Keratinocyte (primary cell): ENCODE results near the gene BICDL1. TPM values are rescaled to one million over a fixed set of nuclear protein-coding genes. Genes with fewer than 3 reads are reported as not detected.

Experiments used
- DNase-seq: peaks from one replicate; pipeline ENCODE4 v3.0.0-alpha.2; 2011; ENCODE audit warnings: low read depth, missing footprints, low spot score
- FAIRE-seq: peaks from 2 replicates; lab custom pipeline; 2011; peaks lifted over from hg19 to GRCh38; lab: Jason Lieb, UNC
- H2AFZ ChIP-seq: 2 replicates; pipeline ENCODE4 v1.6.0; 2012; ENCODE audit warnings: low read length, control low read depth, inconsistent platforms; ENCODE audit not compliant: control insufficient read depth
- H3K27ac ChIP-seq: 2 replicates; pipeline ENCODE4 v1.5.1; 2011; ENCODE audit warnings: low read length; ENCODE audit not compliant: control insufficient read depth, insufficient read depth
- H3K27me3 ChIP-seq: 3 replicates; pipeline ENCODE4 v1.6.0; 2011; ENCODE audit warnings: low read length; ENCODE audit not compliant: control insufficient read depth, insufficient read depth; ENCODE audit errors: extremely low read depth
- H3K36me3 ChIP-seq, 2 experiments: 2 replicates in 1 of 2; 3 replicates in 1 of 2; pipeline ENCODE4 v1.5.1; 2011; ENCODE audit warnings: low read length in 2 of 2, mild to moderate bottlenecking in 1 of 2; ENCODE audit not compliant: control insufficient read depth in 2 of 2, insufficient read depth in 2 of 2; ENCODE audit errors: extremely low read depth in 1 of 2
- H3K4me1 ChIP-seq: 3 replicates; pipeline ENCODE4 v1.5.1; 2011; ENCODE audit warnings: low read length; ENCODE audit not compliant: control insufficient read depth, insufficient read depth; ENCODE audit errors: extremely low read depth
- H3K4me2 ChIP-seq: 3 replicates; pipeline ENCODE4 v1.6.0; 2011; ENCODE audit warnings: low read depth, low read length; ENCODE audit not compliant: control insufficient read depth, insufficient read depth; ENCODE audit errors: extremely low read depth
- H3K4me3 ChIP-seq, 3 experiments: fragments of 200-600 bp in 1 of 3; sonication (generic) in 1 of 3; 2 replicates in 2 of 3; 3 replicates in 1 of 3; pipeline ENCODE4 v1.5.1; 2011 to 2016; ENCODE audit warnings: low read length in 3 of 3, mild to moderate bottlenecking in 3 of 3, control low read depth in 2 of 3, inconsistent platforms in 1 of 3, low read depth in 1 of 3, mixed read lengths in 1 of 3, mixed run types in 1 of 3, moderate library complexity in 1 of 3; ENCODE audit not compliant: control insufficient read depth in 2 of 3, insufficient read depth in 2 of 3; ENCODE audit errors: extremely low read depth in 1 of 3
- H3K79me2 ChIP-seq: 2 replicates; pipeline ENCODE4 v1.6.0; 2012; ENCODE audit warnings: low read length; ENCODE audit not compliant: control insufficient read depth, insufficient read depth
- H3K9ac ChIP-seq: 3 replicates; pipeline ENCODE4 v1.6.0; 2011; ENCODE audit warnings: low read length; ENCODE audit not compliant: control insufficient read depth, insufficient read depth; ENCODE audit errors: extremely low read depth
- H3K9me1 ChIP-seq: 3 replicates; pipeline ENCODE4 v1.6.0; 2011; ENCODE audit warnings: low read length; ENCODE audit not compliant: control insufficient read depth, insufficient read depth; ENCODE audit errors: extremely low read depth
- H3K9me3 ChIP-seq: 2 replicates; pipeline ENCODE4 v1.5.1; 2012; ENCODE audit warnings: low read depth, low read length; ENCODE audit not compliant: control insufficient read depth
- H4K20me1 ChIP-seq: 3 replicates; pipeline ENCODE4 v1.6.0; 2011; ENCODE audit warnings: low read length; ENCODE audit not compliant: control insufficient read depth, insufficient read depth; ENCODE audit errors: extremely low read depth
- CTCF ChIP-seq, 3 experiments: IDR thresholded peaks in 1 of 3; conservative IDR thresholded peaks in 1 of 3; optimal IDR thresholded peaks in 1 of 3; 2 replicates in 2 of 3; 3 replicates in 1 of 3; pipeline versions ENCODE3 to v1.5.1; 2011; ENCODE audit warnings: low read length in 3 of 3, mild to moderate bottlenecking in 3 of 3, moderate library complexity in 2 of 3, control low read depth in 1 of 3, inconsistent platforms in 1 of 3; ENCODE audit not compliant: insufficient read depth in 2 of 3; ENCODE audit errors: extremely low read depth in 1 of 3
- EZH2 ChIP-seq: IDR thresholded peaks from one replicate; pipeline ENCODE4 v1.6.1; 2012; ENCODE audit warnings: inconsistent platforms, mild to moderate bottlenecking, low read length, moderate library complexity
- dilution Hi-C: fragments of 300-500 bp; cut with MboI; formaldehyde crosslinking; loops from one replicate; pipeline ENCODE4 v1.7.0; 2020; ENCODE audit warnings: low sequenced_read_pairs; ENCODE audit not compliant: extremely low pct_ligation_motif_present
- polyA plus RNA-seq, 5 experiments: library from polyadenylated mRNA; depleted of rRNA in 3 of 5; stranded (reverse) in 3 of 5; stranded (forward) in 1 of 5; unstranded in 1 of 5; fragments of >200 nt; gene quantifications; 1 replicate in 1 of 5; 2 replicates in 3 of 5; 3 replicates in 1 of 5; pipeline versions ENCODE4 v1.2.1 to v1.2.3, GENCODE V29; 2011 to 2012; ENCODE audit warnings: missing spikeins in 2 of 5, low read depth in 1 of 5, low replicate concordance in 1 of 5

Gene BICDL1
- polyA plus RNA-seq, 1 donor (not counting 4 experiments of a cell fraction or from before 2014, with no cell fraction given) = 6.4 TPM

- Histone ChIP-seq H3K4me3 (no peak overlapping the region), H2AFZ (no peak overlapping the region), H3K27ac (no peak overlapping the region), H3K27me3 (no peaks in the 10 kb centered on the region), H3K4me1 (peaks cover 26% of the 10 kb centered on the region), H4K20me1 (no peaks in the 10 kb centered on the region), H3K9me1 (no peaks in the 10 kb centered on the region), H3K9ac (no peak overlapping the region), H3K36me3 (no peaks in the 10 kb centered on the region), H3K9me3 (no peaks in the 10 kb centered on the region), H3K79me2 (no peaks in the 10 kb centered on the region), H3K4me2 (no peak overlapping the region)
- no peak for DNase-seq
- no peak for TF ChIP-seq CTCF (optimal IDR thresholded peaks at IDR 0.05 in 1 of 3, IDR thresholded peaks at IDR 0.05 in 1 of 3, conservative IDR thresholded peaks at IDR 0.05 in 1 of 3; ENCODE audit: extremely low read depth in 1 of 3, insufficient read depth in 2 of 3, low read length in 3 of 3)
- TF ChIP-seq EZH2 = no peak
- no peak for FAIRE-seq
- dilution Hi-C loops = no loop called here
These were observed 92.6 kb downstream of the BICDL1 start for GRCh38 chr12:120081641-120082040.

GRCh38 chr12:120085920-120086645 is 97.0 kb downstream of the BICDL1 start:
- peaks cover 16% of the 10 kb centered on the region for H3K4me1 ChIP-seq
- peaks cover 4 to 7% of the 10 kb centered on the region in 2 experiments for H3K36me3 ChIP-seq
- H4K20me1 ChIP-seq = no peaks in the 10 kb centered on the region
- TF ChIP-seq EZH2 = no peak
- TF ChIP-seq CTCF (optimal IDR thresholded peaks at IDR 0.05 in 1 of 3, IDR thresholded peaks at IDR 0.05 in 1 of 3, conservative IDR thresholded peaks at IDR 0.05 in 1 of 3; ENCODE audit: extremely low read depth in 1 of 3, insufficient read depth in 2 of 3, low read length in 3 of 3) = no peak
- FAIRE-seq = no peak
- H3K4me2 ChIP-seq = peak overlapping the region; percentile 88
- H2AFZ ChIP-seq = no peak overlapping the region
- no peaks in the 10 kb centered on the region for H3K9me1 ChIP-seq
- H3K27me3 ChIP-seq = no peaks in the 10 kb centered on the region
- DNase-seq = no peak
- H3K9ac ChIP-seq = peak overlapping the region; percentile 59
- no peaks in the 10 kb centered on the region for H3K79me2 ChIP-seq
- no peaks in the 10 kb centered on the region for H3K9me3 ChIP-seq
- H3K27ac ChIP-seq = peak overlapping the region; percentile 64
- H3K4me3 ChIP-seq = peak overlapping the region in 1 of 3 experiments; percentile 62
- dilution Hi-C loops = no loop called here
